ENCODE measurements around the gene C13orf42. TPM values are rescaled to one million over a fixed set of nuclear protein-coding genes. Genes with fewer than 3 reads are reported as not detected.

The C13orf42 gene
- total RNA-seq, result not detected in 2 replicates

DNA sequence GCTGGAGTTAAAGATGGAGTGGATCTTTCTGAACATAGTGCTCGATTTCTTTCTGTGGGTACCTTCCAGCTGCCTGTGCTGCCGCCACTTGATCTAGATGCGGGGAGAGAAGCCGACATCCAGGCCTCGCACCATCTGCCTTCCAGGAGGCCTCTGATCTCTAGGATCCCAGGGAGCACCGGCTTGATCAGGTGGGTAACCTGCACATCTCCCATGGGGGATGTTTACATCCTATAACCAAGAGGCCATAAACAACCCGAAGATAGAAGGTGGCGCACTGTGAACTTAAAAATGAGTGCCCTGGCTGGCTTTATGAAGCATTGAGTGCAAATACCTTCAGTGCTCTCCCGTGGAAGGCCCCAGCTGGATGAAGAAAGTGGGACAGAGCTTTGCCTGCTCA, at the start of gene C13orf42:
Gene C13orf42 (minus strand): TSS at position 101 of the 400 bp plus-strand sequence. CDS start 65 bp downstream, at position 36.

Other genes with a start within 250 kb of the C13orf42 start
- 28.3 and 30.3 TPM in 2 replicates for gene RNASEH2B, start 201.5 kb downstream of the C13orf42 start, total RNA-seq
- gene FAM124A, start 111.1 kb upstream of the C13orf42 start, total RNA-seq, result not detected in 2 replicates
- 0.04 TPM in 1 of 2 replicates, not detected in the other for gene SERPINE3, start 228.4 kb upstream of the C13orf42 start, total RNA-seq

Data from hair follicular keratinocyte (primary cell).